IPS-18a (cell line): ENCODE data around the gene LIMK2.
"Not testable (repeated sequence)": the region's sequence is repeated elsewhere in the genome, so short reads cannot be mapped to it uniquely, and the experiment has no call there.

Experiments used
- H3K27ac ChIP-seq: one replicate; pipeline ENCODE4 v1.5.1; 2013; ENCODE audit warnings: low read length
- H3K27me3 ChIP-seq: one replicate; pipeline ENCODE4 v1.6.1; 2013; ENCODE audit warnings: mild to moderate bottlenecking, low read length; ENCODE audit not compliant: control insufficient read depth, insufficient read depth
- H3K36me3 ChIP-seq: one replicate; pipeline ENCODE4 v1.6.1; 2013; ENCODE audit warnings: low read depth, low read length; ENCODE audit not compliant: control insufficient read depth
- H3K4me1 ChIP-seq: one replicate; pipeline ENCODE4 v1.6.1; 2013; ENCODE audit warnings: low read depth, low read length; ENCODE audit not compliant: control insufficient read depth
- H3K4me3 ChIP-seq: one replicate; pipeline ENCODE4 v1.5.1; 2013; ENCODE audit warnings: low read length
- H3K9ac ChIP-seq: one replicate; pipeline ENCODE4 v1.6.1; 2013; ENCODE audit warnings: mild to moderate bottlenecking, low read length, moderate library complexity
- H3K9me3 ChIP-seq: one replicate; pipeline ENCODE4 v1.6.1; 2013; ENCODE audit warnings: low read depth, low read length; ENCODE audit not compliant: control insufficient read depth

The LIMK2 gene

GRCh38 chr22:31235081-31235480 is 23.0 kb downstream of the LIMK2 start:
- no peaks in the 10 kb centered on the region for H3K4me1 ChIP-seq
- no peak overlapping the region for H3K9ac ChIP-seq
- no peak overlapping the region for H3K27ac ChIP-seq
- H3K9me3 ChIP-seq = no peaks in the 10 kb centered on the region
- H3K36me3 ChIP-seq = peaks cover 3% of the 10 kb centered on the region
- no peak overlapping the region for H3K4me3 ChIP-seq
- no peaks in the 10 kb centered on the region for H3K27me3 ChIP-seq

- H3K27ac ChIP-seq, H3K27me3 ChIP-seq, H3K9me3 ChIP-seq, H3K9ac ChIP-seq, H3K4me1 ChIP-seq, H3K36me3 ChIP-seq, H3K4me3 ChIP-seq: not testable (repeated sequence)
Observed at GRCh38 chr22:31236044-31236443, 23.9 kb downstream of the LIMK2 start.

GRCh38 chr22:31238057-31238456 is 26.0 kb downstream of the LIMK2 start:
- no peak overlapping the region for H3K27ac ChIP-seq
- no peak overlapping the region for H3K4me3 ChIP-seq
- H3K9ac ChIP-seq = no peak overlapping the region
- no peaks in the 10 kb centered on the region for H3K4me1 ChIP-seq
- H3K27me3 ChIP-seq = no peaks in the 10 kb centered on the region
- H3K36me3 ChIP-seq = no peaks in the 10 kb centered on the region
- no peaks in the 10 kb centered on the region for H3K9me3 ChIP-seq

DNA sequence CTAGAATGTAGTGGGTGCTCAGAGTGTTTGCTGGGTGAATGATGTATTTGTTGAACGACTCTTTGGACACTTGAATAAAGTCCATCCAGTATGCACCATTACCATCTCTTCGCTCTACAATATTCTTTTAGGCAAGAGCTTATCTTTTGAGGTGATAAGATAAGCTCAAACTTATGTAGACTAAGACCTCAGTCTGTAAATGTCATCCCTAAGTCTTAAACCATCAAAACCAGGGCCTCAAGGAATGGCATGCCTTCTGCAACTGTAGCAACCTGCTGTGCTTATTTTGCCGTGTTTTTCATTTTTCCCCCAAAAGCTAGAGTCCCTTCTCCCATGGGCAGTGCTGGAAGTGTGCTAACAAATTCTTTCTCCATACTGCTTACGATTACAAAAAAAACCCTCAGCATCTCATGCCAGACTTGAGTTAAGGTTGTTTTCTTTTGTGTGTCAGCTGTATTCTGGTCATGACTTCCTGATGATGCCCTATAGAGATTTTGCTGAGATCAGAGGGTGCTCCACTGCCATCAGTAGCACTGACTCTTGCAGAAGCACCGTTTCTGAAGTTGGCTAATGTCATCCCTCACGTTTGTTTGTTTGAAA is 27.8 kb downstream of the LIMK2 start:
- no peaks in the 10 kb centered on the region for H3K9me3 ChIP-seq
- no peaks in the 10 kb centered on the region for H3K27me3 ChIP-seq
- H3K4me3 ChIP-seq = no peak overlapping the region
- no peak overlapping the region for H3K9ac ChIP-seq
- no peak overlapping the region for H3K27ac ChIP-seq
- H3K36me3 ChIP-seq = no peaks in the 10 kb centered on the region
- H3K4me1 ChIP-seq = peaks cover 6% of the 10 kb centered on the region

- H3K27ac ChIP-seq = no peak overlapping the region
- no peaks in the 10 kb centered on the region for H3K27me3 ChIP-seq
- H3K4me3 ChIP-seq = no peak overlapping the region
- no peaks in the 10 kb centered on the region for H3K36me3 ChIP-seq
- peaks cover 6% of the 10 kb centered on the region for H3K4me1 ChIP-seq
- no peaks in the 10 kb centered on the region for H3K9me3 ChIP-seq
- H3K9ac ChIP-seq = no peak overlapping the region
Observed at GRCh38 chr22:31241200-31241599, 29.1 kb downstream of the LIMK2 start.

DNA sequence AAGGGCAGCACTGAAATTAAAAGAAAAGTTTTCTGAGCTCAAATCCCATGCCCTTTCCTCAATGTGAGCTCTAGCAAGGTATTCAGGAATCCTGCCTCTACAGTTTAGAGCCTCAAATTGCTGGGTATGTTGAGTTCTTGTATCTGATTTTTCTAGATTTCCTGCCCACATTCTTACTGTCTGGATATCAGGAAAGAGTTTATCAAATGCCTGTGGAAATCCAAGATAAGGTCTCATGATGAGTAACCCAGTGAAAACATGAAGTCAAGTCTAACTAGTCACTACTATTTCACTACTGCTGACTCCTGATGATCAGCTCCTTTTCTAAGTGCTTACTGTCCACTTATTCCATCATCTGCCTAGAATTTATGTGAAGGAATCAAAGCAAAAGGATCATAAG is 29.8 kb downstream of the LIMK2 start:
- Histone ChIP-seq H3K9ac (no peak overlapping the region), H3K36me3 (no peaks in the 10 kb centered on the region), H3K9me3 (no peaks in the 10 kb centered on the region), H3K27ac (no peak overlapping the region), H3K4me1 (peaks cover 6% of the 10 kb centered on the region), H3K4me3 (no peak overlapping the region), H3K27me3 (no peaks in the 10 kb centered on the region)

GRCh38 chr22:31243339-31244045 is 31.4 kb downstream of the LIMK2 start:
- H3K9me3 ChIP-seq = no peaks in the 10 kb centered on the region
- H3K4me1 ChIP-seq = peaks cover 6% of the 10 kb centered on the region
- H3K4me3 ChIP-seq = no peak overlapping the region
- no peak overlapping the region for H3K27ac ChIP-seq
- no peaks in the 10 kb centered on the region for H3K27me3 ChIP-seq
- no peaks in the 10 kb centered on the region for H3K36me3 ChIP-seq
- H3K9ac ChIP-seq = no peak overlapping the region

DNA sequence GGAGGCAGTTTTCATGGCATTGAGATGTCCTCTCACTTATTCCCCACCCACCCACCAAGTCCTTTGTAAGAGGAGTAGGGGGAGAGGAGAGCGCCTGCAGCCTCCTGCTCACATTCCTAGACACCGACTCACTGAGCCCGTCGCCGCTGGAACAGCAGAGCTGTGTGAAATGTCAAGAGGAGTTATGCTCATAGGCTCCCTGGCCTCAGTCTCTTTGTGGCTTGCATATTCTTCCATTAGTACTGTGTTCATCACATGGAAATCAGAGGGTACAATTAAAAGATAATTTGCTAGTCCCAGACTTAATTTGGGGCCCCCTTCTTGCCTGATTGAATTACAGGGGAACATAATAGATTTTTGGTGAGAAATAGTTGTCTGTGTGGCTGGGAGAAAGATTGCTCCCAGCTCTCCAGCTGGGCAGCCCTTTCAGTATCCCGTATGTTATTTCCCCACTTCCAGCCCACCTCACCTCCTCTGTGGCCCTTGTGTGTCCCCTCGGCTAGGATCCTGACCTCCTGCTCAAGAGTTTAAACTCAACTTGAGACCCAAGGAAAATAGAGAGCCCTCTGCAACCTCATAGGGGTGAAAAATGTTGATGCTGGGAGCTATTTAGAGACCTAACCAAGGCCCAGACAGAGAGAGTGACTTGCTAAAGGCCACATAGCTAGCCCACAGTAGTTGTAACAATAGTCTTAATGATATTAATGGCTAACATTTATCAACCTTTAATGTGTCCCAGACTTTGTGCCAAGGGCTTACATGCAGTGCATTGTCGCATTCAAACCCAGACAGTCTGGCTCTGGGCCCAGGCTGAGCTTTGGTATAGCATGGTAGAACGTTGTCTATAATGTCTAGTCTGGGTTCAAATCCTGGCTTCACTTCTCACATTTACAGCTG is 32.2 kb downstream of the LIMK2 start:
- no peaks in the 10 kb centered on the region for H3K9me3 ChIP-seq
- H3K4me3 ChIP-seq = no peak overlapping the region
- H3K27ac ChIP-seq = no peak overlapping the region
- no peak overlapping the region for H3K9ac ChIP-seq
- no peaks in the 10 kb centered on the region for H3K27me3 ChIP-seq
- H3K36me3 ChIP-seq = no peaks in the 10 kb centered on the region
- peaks cover 6% of the 10 kb centered on the region for H3K4me1 ChIP-seq

GRCh38 chr22:31244943-31245451 is 32.9 kb downstream of the LIMK2 start:
- Histone ChIP-seq H3K27me3 (no peaks in the 10 kb centered on the region), H3K9me3 (no peaks in the 10 kb centered on the region), H3K4me3 (no peak overlapping the region), H3K4me1 (peaks cover 6% of the 10 kb centered on the region), H3K9ac (no peak overlapping the region), H3K27ac (no peak overlapping the region), H3K36me3 (no peaks in the 10 kb centered on the region)

- not testable (repeated sequence) for H3K27ac ChIP-seq, H3K9me3 ChIP-seq, H3K9ac ChIP-seq, H3K36me3 ChIP-seq, H3K4me3 ChIP-seq, H3K27me3 ChIP-seq, H3K4me1 ChIP-seq
Observed at GRCh38 chr22:31245998-31246397, 33.9 kb downstream of the LIMK2 start.

- Histone ChIP-seq H3K36me3 (no peaks in the 10 kb centered on the region), H3K4me1 (peaks cover 6% of the 10 kb centered on the region), H3K4me3 (no peak overlapping the region), H3K9ac (no peak overlapping the region), H3K27me3 (no peaks in the 10 kb centered on the region), H3K27ac (no peak overlapping the region), H3K9me3 (no peaks in the 10 kb centered on the region)
Observed at GRCh38 chr22:31246687-31247086, 34.6 kb downstream of the LIMK2 start.
